HT-29 (cell line): ENCODE results near the gene ARHGEF40. TPM values are rescaled to one million over a fixed set of nuclear protein-coding genes. Genes with fewer than 3 reads are reported as not detected.

Experiments used
- DNase-seq: peaks from one replicate; pipeline ENCODE4 v3.0.0-alpha.2; 2015; ENCODE audit warnings: low spot score
- total RNA-seq: library from RNA; depleted of rRNA; stranded (reverse); fragments of >200 nt; shearing (Covaris generic); gene quantifications from 2 replicates; pipeline ENCODE4 v1.2.3, GENCODE V29; 2014

Gene ARHGEF40
- total RNA-seq, 1 experiment from 2014 or later: 20.0 TPM

GRCh38 chr14:21059842-21060613 is 10.1 kb upstream of the ARHGEF40 start:
- no peak for DNase-seq

GRCh38 chr14:21060614-21061346 is 9.3 kb upstream of the ARHGEF40 start:
- DNase-seq: no peak

GRCh38 chr14:21061347-21061668 is 8.8 kb upstream of the ARHGEF40 start:
- DNase-seq: no peak

- DNase-seq: no peak
These were observed 6.6 kb upstream of the ARHGEF40 start for GRCh38 chr14:21063479-21063878.

- DNase-seq: no peak
These were observed 3.1 kb upstream of the ARHGEF40 start for GRCh38 chr14:21066882-21067502.

GRCh38 chr14:21068521-21069387 is 1.4 kb upstream of the ARHGEF40 start:
- DNase-seq: peak; percentile 53

GRCh38 chr14:21069388-21070082 is 569 bp upstream of the ARHGEF40 start:
- DNase-seq: no peak

GRCh38 chr14:21070610-21071224 is 613 bp downstream of the ARHGEF40 start:
- no peak for DNase-seq

GRCh38 chr14:21071225-21072030 is 1.3 kb downstream of the ARHGEF40 start:
- no peak for DNase-seq

- no peak for DNase-seq
These were observed 1.9 kb downstream of the ARHGEF40 start for GRCh38 chr14:21072031-21072473.

GRCh38 chr14:21072781-21073339 is 2.8 kb downstream of the ARHGEF40 start:
- DNase-seq: no peak

- DNase-seq: no peak
These were observed 3.8 kb downstream of the ARHGEF40 start for GRCh38 chr14:21073921-21074320.

- DNase-seq: no peak
These were observed 4.5 kb downstream of the ARHGEF40 start for GRCh38 chr14:21074398-21075272.

GRCh38 chr14:21075719-21076437 is 5.8 kb downstream of the ARHGEF40 start:
- no peak for DNase-seq

GRCh38 chr14:21077672-21078071 is 7.6 kb downstream of the ARHGEF40 start:
- no peak for DNase-seq

GRCh38 chr14:21078287-21078686 is 8.2 kb downstream of the ARHGEF40 start:
- no peak for DNase-seq

GRCh38 chr14:21078726-21079125 is 8.6 kb downstream of the ARHGEF40 start:
- no peak for DNase-seq
